IMR-90 (cell line): Measurements from ENCODE around the gene PHF20. TPM values are rescaled to one million over a fixed set of nuclear protein-coding genes. Genes with fewer than 3 reads are reported as not detected.
"Not testable (repeated sequence)": the region's sequence is repeated elsewhere in the genome, so short reads cannot be mapped to it uniquely, and the experiment has no call there.

Experiments used
- ATAC-seq: fragments of 200-7000 bp; cut with Tn5 transposase; 2 replicates; pipeline ENCODE4 v1.9.1; 2020; ENCODE audit warnings: low read depth, mild to moderate bottlenecking, moderate library complexity
- BruUV-seq: library from RNA; stranded (reverse); fragments of 400-500 nt; replicated peaks from 2 replicates; lab custom pipeline; 2021; lab: Mats Ljungman, UMichigan
- CTCF ChIA-PET: fragments of 300-600 bp; formaldehyde crosslinking; extraction: SDS; loops from one replicate; lab custom pipeline; 2021; ENCODE audit warnings: antibody characterized with exemption; lab: Yijun Ruan, JAX
- POLR2A ChIA-PET: fragments of 300-600 bp; sonication (Branson Sonifier 250); formaldehyde crosslinking; loops from one replicate; lab custom pipeline; 2022; ENCODE audit warnings: antibody characterized with exemption; ENCODE audit not compliant: unreplicated experiment; lab: Charles Lee
- DNase-seq: peaks from one replicate; pipeline ENCODE4 v3.0.0; 2013
- H2AFZ ChIP-seq: replicated peaks from 2 replicates; pipeline ENCODE3; 2013; ENCODE audit warnings: low read length, mild to moderate bottlenecking; ENCODE audit not compliant: poor library complexity
- H2AK5ac ChIP-seq: 2 replicates; pipeline ENCODE4 v1.6.1; 2013; ENCODE audit warnings: low read depth, low read length, inconsistent platforms
- H2AK9ac ChIP-seq: replicated peaks from 2 replicates; pipeline ENCODE3; 2013; ENCODE audit warnings: mild to moderate bottlenecking, low read depth, low read length, moderate library complexity; ENCODE audit not compliant: poor library complexity
- H2BK120ac ChIP-seq: 2 replicates; pipeline ENCODE4 v1.6.1; 2013; ENCODE audit warnings: low read depth, low read length, inconsistent platforms
- H2BK15ac ChIP-seq: 3 replicates; pipeline ENCODE4 v1.6.1; 2013; ENCODE audit warnings: low read depth, low read length, inconsistent platforms
- H2BK20ac ChIP-seq: 2 replicates; pipeline ENCODE4 v1.6.1; 2013; ENCODE audit warnings: low read depth, mild to moderate bottlenecking, inconsistent platforms, low read length, moderate library complexity
- H2BK5ac ChIP-seq: 2 replicates; pipeline ENCODE4 v1.6.1; 2013; ENCODE audit warnings: mild to moderate bottlenecking, low read depth, low read length, inconsistent platforms; ENCODE audit not compliant: poor library complexity, severe bottlenecking
- H3K14ac ChIP-seq: replicated peaks from 2 replicates; pipeline ENCODE4 v1.6.1; 2013; ENCODE audit warnings: low read depth, low read length, inconsistent platforms
- H3K18ac ChIP-seq: 2 replicates; pipeline ENCODE4 v1.6.1; 2013; ENCODE audit warnings: low read depth, low read length, control low read depth
- H3K23ac ChIP-seq: 2 replicates; pipeline ENCODE4 v1.6.1; 2013; ENCODE audit warnings: low read depth, low read length, inconsistent platforms
- H3K27ac ChIP-seq: 2 replicates; pipeline ENCODE4 v1.5.1; 2013; ENCODE audit warnings: mild to moderate bottlenecking, control low read depth, low read length; ENCODE audit not compliant: insufficient read depth
- H3K27me3 ChIP-seq: 2 replicates; pipeline ENCODE4 v1.6.1; 2013; ENCODE audit warnings: low read length; ENCODE audit not compliant: control insufficient read depth, insufficient read depth
- H3K36me3 ChIP-seq: 2 replicates; pipeline ENCODE4 v1.6.1; 2013; ENCODE audit warnings: low read length, mixed read lengths; ENCODE audit not compliant: control insufficient read depth, insufficient read depth
- H3K4ac ChIP-seq: 2 replicates; pipeline ENCODE4 v1.6.1; 2013; ENCODE audit warnings: low read depth, low read length, inconsistent platforms
- H3K4me1 ChIP-seq: 2 replicates; pipeline ENCODE4 v1.6.1; 2013; ENCODE audit warnings: low read length, mixed read lengths; ENCODE audit not compliant: control insufficient read depth, insufficient read depth
- H3K4me2 ChIP-seq: 2 replicates; pipeline ENCODE4 v1.6.1; 2013; ENCODE audit warnings: low read depth, mild to moderate bottlenecking, control low read depth, low read length, moderate library complexity
- H3K4me3 ChIP-seq: 2 replicates; pipeline ENCODE4 v1.5.1; 2013; ENCODE audit warnings: low read depth, mild to moderate bottlenecking, control low read depth, low read length, moderate library complexity; ENCODE audit not compliant: insufficient read depth
- H3K56ac ChIP-seq: 2 replicates; pipeline ENCODE4 v1.6.1; 2013; ENCODE audit warnings: low read length, inconsistent platforms; ENCODE audit not compliant: insufficient read depth; ENCODE audit errors: extremely low read depth
- H3K79me1 ChIP-seq, 2 experiments: 2 replicates each; pipeline ENCODE4 v1.6.1; 2013; ENCODE audit warnings: low read length in 2 of 2, inconsistent platforms in 1 of 2, low read depth in 1 of 2
- H3K9ac ChIP-seq: 2 replicates; pipeline ENCODE4 v1.6.1; 2013; ENCODE audit warnings: low read depth, low read length, control low read depth
- H3K9me1 ChIP-seq: 2 replicates; pipeline ENCODE4 v1.6.1; 2013; ENCODE audit warnings: low read length, inconsistent platforms; ENCODE audit not compliant: insufficient read depth
- H3K9me3 ChIP-seq: 2 replicates; pipeline ENCODE4 v1.6.1; 2013; ENCODE audit warnings: low read length; ENCODE audit not compliant: control insufficient read depth, insufficient read depth
- H4K20me1 ChIP-seq: 2 replicates; pipeline ENCODE4 v1.6.1; 2013; ENCODE audit warnings: low read length, inconsistent platforms; ENCODE audit not compliant: insufficient read depth
- H4K5ac ChIP-seq: 2 replicates; pipeline ENCODE4 v1.6.1; 2013; ENCODE audit warnings: mild to moderate bottlenecking, low read depth, low read length, control low read depth
- H4K8ac ChIP-seq, 2 experiments: 2 replicates each; pipeline ENCODE4 v1.6.1; 2013; ENCODE audit warnings: low read depth in 2 of 2, low read length in 2 of 2, control low read depth in 1 of 2, inconsistent platforms in 1 of 2
- H4K91ac ChIP-seq: 2 replicates; pipeline ENCODE4 v1.6.1; 2013; ENCODE audit warnings: low read depth, low read length, inconsistent platforms; ENCODE audit not compliant: insufficient read depth
- FOS ChIP-seq: fragments of 150-350 bp; IDR thresholded peaks from 2 replicates; pipeline ENCODE4 v1.6.1; 2016; ENCODE audit warnings: low read depth, low read length
- RAD21 ChIP-seq: IDR thresholded peaks from 2 replicates; pipeline ENCODE4 v1.6.1; 2012; ENCODE audit warnings: low read length, improper control_type of control experiment
- WGBS, 2 experiments: methylation state at CpG; one replicate each; pipeline versions ENCODE4 v1.1.5 to v1.1.7; 2013; ENCODE audit warnings: missing lambda C conversion rate in 2 of 2; ENCODE audit not compliant: insufficient read length in 1 of 2; ENCODE audit errors: extremely low coverage in 2 of 2; 5-methylcytosine and 5-hydroxymethylcytosine counted together
- dilution Hi-C: fragments of 300-500 bp; cut with HindIII; formaldehyde crosslinking; loops from one replicate; pipeline ENCODE4 v1.14.3; 2018; ENCODE audit warnings: low sequenced_read_pairs; ENCODE audit not compliant: unreplicated experiment
- in situ Hi-C: fragments of 300-500 bp; cut with MboI; formaldehyde crosslinking; loops from 3 replicates; pipeline ENCODE4 v1.14.3; 2019; ENCODE audit warnings: low sequenced_read_pairs, inconsistent platforms, mixed read lengths
- intact Hi-C: fragments of 100-400 bp; cut with micrococcal nuclease; formaldehyde crosslinking; loops from 2 replicates; pipeline ENCODE4 v1.10.0; 2022
- polyA plus RNA-seq, 3 experiments: library from polyadenylated mRNA; depleted of rRNA; stranded (reverse); fragments of >200 nt; gene quantifications; 2 replicates each; pipeline ENCODE4 v1.2.3, GENCODE V29; 2012; ENCODE audit warnings: low replicate concordance in 1 of 3
- total RNA-seq: library from RNA; depleted of rRNA; stranded (reverse); fragments of >200 nt; gene quantifications from 2 replicates; pipeline ENCODE4 v1.2.3, GENCODE V29; 2012

Gene PHF20
- total and polyA plus RNA-seq, 2 of the 4 experiments (the other 2 are of a cell fraction): 22.0 to 22.5 TPM

GRCh38 chr20:35899064-35899463 lies 127.2 kb downstream of the PHF20 start:
- WGBS, 2 experiments: no CpG with 5 or more reads among the region's 3 CpGs
- ChIA-PET CTCF (no interaction called here), POLR2A (no interaction called here)
- no peak overlapping the region for H3K4me2 ChIP-seq
- H2AK9ac ChIP-seq: no peak overlapping the region
- peak overlapping the region; percentile 89; the same call in 1 of the 2 replicates for H3K27ac ChIP-seq
- BruUV-seq: no TSS peak
- DNase-seq: peak; percentile 76
- no peak overlapping the region for H3K14ac ChIP-seq
- ATAC-seq: peak; percentile 47
- peak overlapping the region; percentile 81 for H3K4ac ChIP-seq
- H4K20me1 ChIP-seq: peaks cover 17% of the 10 kb centered on the region; the same call in 1 of the 2 replicates
- intact Hi-C loops: no loop called here
- H3K79me1 ChIP-seq: peaks cover 36 to 60% of the 10 kb centered on the region in 2 experiments
- H4K8ac ChIP-seq: 0 out of 4 replicates have a peak overlapping the region, but pooled peaks of 1 of the 2 experiments have one; percentile 68
- H2BK15ac ChIP-seq: no peak overlapping the region
- peaks cover 20% of the 10 kb centered on the region for H3K9me1 ChIP-seq
- H3K9ac ChIP-seq: no peak overlapping the region
- peaks cover 15% of the 10 kb centered on the region for H3K4me1 ChIP-seq
- no peak overlapping the region for H3K4me3 ChIP-seq
- H4K91ac ChIP-seq: peak overlapping the region; percentile 82; the same call in 1 of the 2 replicates
- dilution Hi-C loops: no loop called here
- H3K56ac ChIP-seq: peak overlapping the region; percentile 25; the same call in 1 of the 2 replicates
- peaks cover 9% of the 10 kb centered on the region for H3K36me3 ChIP-seq
- no peak overlapping the region for H3K23ac ChIP-seq
- TF ChIP-seq RAD21 (no peak), FOS (peak; percentile 49; the same call in 1 of the 2 replicates)
- no peaks in the 10 kb centered on the region for H3K27me3 ChIP-seq
- no peak overlapping the region for H4K5ac ChIP-seq
- H2BK20ac ChIP-seq: peak overlapping the region; percentile 84; the same call in 1 of the 2 replicates
- in situ Hi-C loops: no loop called here
- H3K18ac ChIP-seq: peak overlapping the region; percentile 80; the same call in 1 of the 2 replicates
- H2BK5ac ChIP-seq: peak overlapping the region; percentile 96
- peak overlapping the region; percentile 89; the same call in 1 of the 2 replicates for H2BK120ac ChIP-seq
- H2AK5ac ChIP-seq: no peak overlapping the region; the same call in 1 of the 2 replicates
- no peaks in the 10 kb centered on the region for H3K9me3 ChIP-seq
- no peak overlapping the region for H2AFZ ChIP-seq

DNA sequence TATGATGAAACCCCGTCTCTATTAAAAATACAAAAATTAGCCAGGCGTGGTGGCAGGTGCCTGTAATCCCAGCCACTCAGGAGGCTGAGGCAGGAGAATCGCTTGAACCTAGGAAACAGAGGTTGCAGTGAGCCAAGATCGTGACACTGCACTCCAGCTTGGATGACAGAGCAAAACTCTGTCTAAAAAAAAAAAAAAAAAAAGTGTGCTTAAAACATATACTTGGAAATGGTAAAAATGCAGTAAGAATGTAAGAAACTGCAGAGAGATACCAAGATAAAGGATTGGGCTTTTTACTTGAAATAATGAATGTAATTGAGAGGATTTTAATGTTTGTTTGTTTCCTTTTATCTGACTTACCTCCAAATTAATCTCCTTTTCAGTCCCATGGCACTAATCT lies 129.4 kb downstream of the PHF20 start:
- in situ Hi-C loops: loop anchor here (25.0 kb wide), 1 partner anchor 389 kb away; no protein-coding TSS in a partner anchor
- H2BK120ac ChIP-seq: peak overlapping the region; percentile 65; the same call in 1 of the 2 replicates
- peak overlapping the region; percentile 66; the same call in 1 of the 2 replicates for H3K18ac ChIP-seq
- dilution Hi-C loops, POLR2A ChIA-PET, BruUV-seq, H2AK9ac ChIP-seq, H2AK5ac ChIP-seq, intact Hi-C loops, ATAC-seq, H3K27me3 ChIP-seq, H3K9me3 ChIP-seq, H3K56ac ChIP-seq, H3K4me3 ChIP-seq, DNase-seq, H2AFZ ChIP-seq, CTCF ChIA-PET, H3K9ac ChIP-seq: not testable (repeated sequence)
- H3K9me1 ChIP-seq: peaks cover 20% of the 10 kb centered on the region
- H4K5ac ChIP-seq: peak overlapping the region; percentile 31; the same call in 1 of the 2 replicates
- peak overlapping the region; percentile 81 for H3K14ac ChIP-seq
- peak overlapping the region; percentile 84; the same call in 1 of the 2 replicates for H3K23ac ChIP-seq
- peak overlapping the region; percentile 57; the same call in 1 of the 2 replicates for H3K27ac ChIP-seq
- H4K20me1 ChIP-seq: peaks cover 17% of the 10 kb centered on the region; the same call in 1 of the 2 replicates
- H3K4ac ChIP-seq: peak overlapping the region; percentile 67; the same call in 1 of the 2 replicates
- H2BK20ac ChIP-seq: peak overlapping the region; percentile 78; the same call in 1 of the 2 replicates
- peaks cover 15% of the 10 kb centered on the region for H3K4me1 ChIP-seq
- peak overlapping the region; percentile 56; the same call in 1 of the 2 replicates for H4K91ac ChIP-seq
- H3K79me1 ChIP-seq: peaks cover 43 to 61% of the 10 kb centered on the region in 2 experiments
- peaks cover 13% of the 10 kb centered on the region for H3K36me3 ChIP-seq
- WGBS, 2 experiments: no CpG with 5 or more reads among the region's 4 CpGs
- H4K8ac ChIP-seq: peak overlapping the region; percentile 6 to 63; a peak in 2 of 4 replicates
- H2BK15ac ChIP-seq: peak overlapping the region; percentile 55; the same call in 2 of the 3 replicates
- H2BK5ac ChIP-seq: peak overlapping the region; percentile 96
- peak overlapping the region; percentile 2; the same call in 1 of the 2 replicates for H3K4me2 ChIP-seq
